Activated T-cell treated with anti-CD3 and anti-CD28 coated beads, Interleukin-2, amount 50 U/mL, for 4 hours (primary cell): ENCODE results near the gene BTD. TPM values are rescaled to one million over a fixed set of nuclear protein-coding genes. Genes with fewer than 3 reads are reported as not detected.
"Not testable (repeated sequence)": the region's sequence is repeated elsewhere in the genome, so short reads cannot be mapped to it uniquely, and the experiment has no call there.

Source experiments
- ATAC-seq, 2 donors: fragments of 200-7000 bp; cut with Tn5 transposase; one replicate each; pipeline ENCODE4 v1.10.0; 2021
- DNase-seq: peaks from one replicate; pipeline ENCODE4 v3.0.0-alpha.2; 2020
- H3K27me3 Mint-ChIP-seq: one replicate; pipeline ENCODE4 v1.8.0; 2021; ENCODE audit warnings: low read depth, mixed read lengths
- H3K36me3 Mint-ChIP-seq: one replicate; pipeline ENCODE4 v1.8.0; 2022; ENCODE audit warnings: mixed read lengths; ENCODE audit not compliant: insufficient read depth
- H3K4me1 Mint-ChIP-seq: one replicate; pipeline ENCODE4 v1.8.0; 2021; ENCODE audit warnings: low read depth, mixed read lengths
- H3K4me3 Mint-ChIP-seq: one replicate; pipeline ENCODE4 v1.8.0; 2021; ENCODE audit warnings: mild to moderate bottlenecking, moderate library complexity, mixed read lengths
- H3K9me3 Mint-ChIP-seq: one replicate; pipeline ENCODE4 v1.8.0; 2021; ENCODE audit warnings: mixed read lengths
- total RNA-seq, 3 donors: library from RNA; stranded (reverse); gene quantifications; one replicate each; pipeline ENCODE4 v1.2.1, GENCODE V29; 2021

BTD gene
- total RNA-seq, 3 donors from 2014 or later, result 3.0 to 3.3 (median 3.0) TPM

DNA sequence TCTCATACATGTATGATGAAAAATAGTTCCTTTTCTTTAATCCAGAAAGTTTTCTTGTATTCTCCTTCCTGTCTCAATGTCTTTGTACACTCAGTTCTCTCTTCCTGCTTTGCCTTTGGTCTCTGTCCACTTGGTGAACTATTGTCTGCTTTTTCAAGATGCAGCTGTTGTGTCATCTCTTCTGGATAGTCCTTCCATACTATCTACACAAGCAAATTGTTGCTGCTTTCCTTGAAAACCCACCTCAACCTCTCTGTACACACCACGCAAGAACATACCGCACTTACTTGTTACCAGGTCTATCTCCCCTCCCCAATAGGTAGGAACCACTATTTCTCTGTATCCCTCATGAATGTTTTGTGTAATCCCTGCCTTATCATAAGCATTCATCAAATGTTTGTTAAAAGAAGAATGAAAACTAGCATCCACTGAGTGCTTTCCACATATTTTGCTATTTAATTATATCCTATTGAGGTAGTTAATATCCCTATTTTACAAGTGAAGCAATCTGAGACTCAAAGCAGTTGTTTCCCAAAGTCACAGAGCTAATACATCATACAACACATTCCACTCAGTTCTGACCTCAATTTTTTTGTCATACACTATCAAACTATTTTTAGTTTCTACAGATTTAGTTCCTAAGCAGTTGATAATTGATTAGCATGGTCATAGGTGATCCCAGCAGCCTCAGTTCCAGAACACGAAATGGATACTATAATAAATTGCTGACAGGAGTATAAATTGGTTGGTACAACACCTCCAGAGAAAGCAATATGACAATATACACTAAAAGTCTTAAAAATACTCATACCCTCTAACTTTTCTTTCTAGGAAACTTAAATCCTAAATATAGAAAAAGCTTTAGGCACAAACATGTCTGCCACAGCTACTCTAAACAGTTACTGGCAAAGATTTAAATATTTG is 19.8 kb upstream of the BTD start:
- ATAC-seq, result no peak
- Mint-ChIP-seq H3K4me3 (no peak overlapping the region), H3K36me3 (peaks cover 40% of the 10 kb centered on the region), H3K27me3 (no peaks in the 10 kb centered on the region), H3K4me1 (no peaks in the 10 kb centered on the region), H3K9me3 (no peaks in the 10 kb centered on the region)
- DNase-seq, result no peak

DNA sequence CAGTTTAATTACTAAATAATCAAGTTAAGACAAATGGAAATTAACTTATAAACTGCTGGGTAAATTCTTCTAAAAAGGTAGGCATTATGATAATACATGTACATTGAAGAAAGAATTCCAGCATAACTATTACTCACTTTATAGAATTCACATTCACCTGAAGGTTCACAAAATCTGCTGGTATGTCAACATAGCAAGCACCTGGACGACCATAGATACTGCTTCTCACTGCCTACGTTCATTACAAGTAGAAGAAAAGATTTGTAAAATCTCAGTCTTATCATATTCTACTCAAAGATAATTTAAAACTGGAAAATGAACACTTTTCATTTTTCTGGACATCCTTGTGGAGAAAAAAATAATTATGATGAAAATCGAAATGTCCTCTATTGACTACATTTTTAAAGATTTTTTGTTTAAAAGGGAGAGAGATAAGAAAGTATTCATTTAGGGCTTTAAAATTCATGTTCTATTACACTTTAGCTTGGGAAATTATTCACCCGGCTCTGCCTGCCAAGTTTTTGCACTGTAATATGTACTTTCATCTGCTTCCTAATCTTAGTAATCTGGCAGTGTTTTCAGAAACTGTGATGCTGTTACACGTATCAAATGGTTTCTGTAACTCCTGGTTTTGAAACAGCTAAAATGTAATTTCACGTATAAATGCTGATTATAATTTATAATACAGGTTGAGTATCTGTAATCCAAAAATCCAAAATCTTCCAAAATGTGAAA is 16.3 kb upstream of the BTD start:
- Mint-ChIP-seq H3K4me3 (no peak overlapping the region), H3K36me3 (peaks cover 38% of the 10 kb centered on the region), H3K4me1 (no peaks in the 10 kb centered on the region), H3K27me3 (no peaks in the 10 kb centered on the region), H3K9me3 (no peaks in the 10 kb centered on the region)
- ATAC-seq, result no peak
- DNase-seq, result no peak

DNA sequence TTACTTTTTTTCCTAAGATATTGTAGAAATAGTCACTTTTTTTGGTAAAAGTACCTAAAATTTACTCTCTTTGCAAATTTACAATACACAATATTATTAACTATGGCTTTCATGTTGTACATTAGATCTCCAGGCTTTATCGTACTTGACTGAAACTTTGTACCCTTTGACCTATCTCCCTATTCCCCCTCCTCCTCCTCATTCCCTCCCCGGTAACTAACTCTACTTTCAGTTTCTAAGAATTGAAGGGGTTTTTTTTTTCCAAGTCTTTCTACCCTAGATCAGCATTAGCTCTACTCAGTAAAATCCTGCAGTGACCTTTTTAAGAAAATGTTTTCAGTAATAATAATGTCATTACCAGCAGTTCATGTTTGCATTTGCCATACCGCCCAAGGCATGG is 10.3 kb upstream of the BTD start:
- Mint-ChIP-seq H3K36me3 (peaks cover 14% of the 10 kb centered on the region), H3K27me3 (no peaks in the 10 kb centered on the region), H3K4me1 (peaks cover 3% of the 10 kb centered on the region), H3K4me3 (no peak overlapping the region), H3K9me3 (no peaks in the 10 kb centered on the region)
- DNase-seq, result no peak
- ATAC-seq, result no peak

DNA sequence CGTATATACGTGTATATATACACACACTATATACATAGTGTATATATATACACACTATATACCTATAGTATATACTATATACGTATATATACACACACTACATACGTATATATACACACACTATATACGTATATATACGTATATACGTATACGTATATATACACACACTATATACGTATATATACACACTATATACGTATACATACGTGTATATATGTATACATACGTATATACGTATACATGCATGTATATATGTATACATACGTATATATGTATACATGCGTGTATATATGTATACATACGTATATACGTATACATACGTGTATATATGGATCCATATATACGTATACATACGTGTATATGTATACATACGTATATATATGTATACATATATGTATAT is 9.6 kb upstream of the BTD start:
- no peaks in the 10 kb centered on the region for H3K9me3 Mint-ChIP-seq
- H3K4me1 Mint-ChIP-seq, result peaks cover 3% of the 10 kb centered on the region
- H3K27me3 Mint-ChIP-seq, result no peaks in the 10 kb centered on the region
- ATAC-seq (no peak), DNase-seq (no peak)
- peaks cover 10% of the 10 kb centered on the region for H3K36me3 Mint-ChIP-seq
- H3K4me3 Mint-ChIP-seq, result no peak overlapping the region

DNA sequence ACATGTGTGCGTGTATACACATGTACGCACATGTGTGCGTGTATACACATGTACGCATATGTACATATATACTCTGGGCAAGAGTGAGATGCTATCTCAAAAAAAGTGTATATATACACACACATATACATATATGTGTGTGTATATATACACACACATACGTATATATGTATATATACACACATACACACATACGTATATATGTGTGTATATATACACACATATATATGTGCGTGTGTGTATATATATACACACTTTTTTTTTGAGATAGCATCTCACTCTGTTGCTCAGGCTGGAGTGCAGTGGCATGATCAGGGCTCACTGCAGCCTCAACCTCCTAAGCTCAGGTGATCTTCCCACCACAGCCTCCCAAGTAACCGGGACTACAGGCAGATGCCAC is 8.6 kb upstream of the BTD start:
- H3K36me3 Mint-ChIP-seq, result peaks cover 17% of the 10 kb centered on the region
- ATAC-seq, result no peak
- H3K27me3 Mint-ChIP-seq, result no peaks in the 10 kb centered on the region
- peaks cover 4% of the 10 kb centered on the region for H3K4me1 Mint-ChIP-seq
- no peak for DNase-seq
- no peak overlapping the region for H3K4me3 Mint-ChIP-seq
- no peaks in the 10 kb centered on the region for H3K9me3 Mint-ChIP-seq

DNA sequence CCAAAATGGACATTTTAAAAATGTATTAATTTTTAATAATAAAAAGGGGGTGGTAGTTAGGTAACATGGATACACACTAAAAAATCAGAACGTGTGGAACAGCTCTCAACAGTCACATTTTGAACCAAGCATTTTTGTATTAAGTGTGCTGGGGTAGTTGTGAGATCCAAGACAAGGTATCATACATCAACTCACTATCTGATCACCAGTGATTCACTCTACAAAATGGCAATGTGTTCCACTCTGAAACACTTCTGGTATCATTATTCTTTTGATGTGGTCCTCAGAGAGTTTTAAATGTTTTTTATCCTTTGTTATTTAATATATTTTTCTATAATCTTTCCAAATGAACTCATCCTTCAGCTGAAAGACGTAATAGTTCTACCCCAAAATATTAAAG is 5.6 kb upstream of the BTD start:
- H3K9me3 Mint-ChIP-seq, result no peaks in the 10 kb centered on the region
- DNase-seq, result no peak
- H3K36me3 Mint-ChIP-seq, result peaks cover 31% of the 10 kb centered on the region
- H3K4me3 Mint-ChIP-seq, result no peak overlapping the region
- H3K27me3 Mint-ChIP-seq, result no peaks in the 10 kb centered on the region
- ATAC-seq, result no peak
- H3K4me1 Mint-ChIP-seq, result peaks cover 29% of the 10 kb centered on the region

DNA sequence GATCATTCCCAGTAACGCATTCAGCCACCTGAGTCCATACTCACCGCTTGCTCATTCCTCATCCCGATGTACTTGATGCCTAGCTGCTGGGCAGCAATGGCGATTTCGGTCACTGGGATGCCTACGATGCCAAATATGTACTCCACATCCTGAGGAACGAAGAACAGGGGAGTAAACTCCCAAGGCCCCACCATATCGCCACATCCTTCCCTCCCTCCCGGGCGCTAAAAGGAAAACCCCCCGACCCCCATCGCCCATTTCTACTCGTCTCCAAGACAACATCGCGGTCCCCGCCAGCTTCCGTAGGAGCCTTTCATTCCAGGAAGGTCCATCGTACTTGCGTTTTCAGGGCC is 523 bp upstream of the BTD start:
- H3K4me1 Mint-ChIP-seq, result peaks cover 47% of the 10 kb centered on the region
- no peaks in the 10 kb centered on the region for H3K27me3 Mint-ChIP-seq
- DNase-seq, result no peak
- peak; percentile 1 to 2 for ATAC-seq
- no peaks in the 10 kb centered on the region for H3K9me3 Mint-ChIP-seq
- peaks cover 36% of the 10 kb centered on the region for H3K36me3 Mint-ChIP-seq
- H3K4me3 Mint-ChIP-seq, result peak overlapping the region; percentile 99

DNA sequence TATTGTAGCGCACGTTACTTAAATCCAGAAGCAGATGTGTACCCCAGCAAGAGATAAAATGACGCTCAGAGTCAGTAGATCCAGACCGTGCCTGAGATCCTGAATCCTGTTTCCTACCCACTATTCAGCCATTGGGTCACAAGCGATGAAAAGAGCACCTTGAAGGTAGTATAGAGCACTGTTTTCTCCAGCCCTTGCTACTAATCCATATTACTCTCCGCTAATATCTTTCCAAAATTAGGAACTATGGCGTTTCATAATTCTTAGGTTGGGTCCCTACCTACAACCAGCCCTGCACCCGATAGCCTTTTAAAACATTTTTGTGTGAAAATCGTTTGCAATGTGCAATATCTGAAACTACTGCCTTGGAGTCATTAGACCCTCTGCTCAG is 596 bp downstream of the BTD start:
- DNase-seq (no peak), ATAC-seq (no peak)
- no peaks in the 10 kb centered on the region for H3K9me3 Mint-ChIP-seq
- H3K36me3 Mint-ChIP-seq, result peaks cover 41% of the 10 kb centered on the region
- peak overlapping the region; percentile 99 for H3K4me3 Mint-ChIP-seq
- H3K27me3 Mint-ChIP-seq, result no peaks in the 10 kb centered on the region
- peaks cover 47% of the 10 kb centered on the region for H3K4me1 Mint-ChIP-seq

DNA sequence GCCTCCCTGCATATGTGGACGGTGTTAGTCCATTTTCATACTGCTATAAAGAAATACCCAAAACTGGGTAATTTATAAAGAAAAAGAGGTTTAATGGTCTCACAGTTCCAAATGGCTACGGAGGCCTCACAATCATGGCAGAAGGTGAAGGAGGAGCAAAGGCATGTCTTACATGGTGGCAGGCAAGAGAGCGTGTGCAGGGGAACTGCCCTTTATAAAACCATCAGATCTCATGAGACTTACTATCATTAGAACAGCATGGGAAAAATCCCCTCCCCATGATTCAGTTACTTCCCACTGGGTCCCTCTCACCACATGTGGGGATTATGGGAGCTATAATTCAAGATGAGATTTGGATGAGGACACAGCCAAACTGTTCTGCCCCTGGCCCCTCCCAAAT is 1.3 kb downstream of the BTD start:
- Mint-ChIP-seq H3K36me3 (peaks cover 37% of the 10 kb centered on the region), H3K4me3 (peak overlapping the region; percentile 99), H3K4me1 (peaks cover 46% of the 10 kb centered on the region)
- not testable (repeated sequence) for DNase-seq, ATAC-seq, H3K9me3 Mint-ChIP-seq, H3K27me3 Mint-ChIP-seq

DNA sequence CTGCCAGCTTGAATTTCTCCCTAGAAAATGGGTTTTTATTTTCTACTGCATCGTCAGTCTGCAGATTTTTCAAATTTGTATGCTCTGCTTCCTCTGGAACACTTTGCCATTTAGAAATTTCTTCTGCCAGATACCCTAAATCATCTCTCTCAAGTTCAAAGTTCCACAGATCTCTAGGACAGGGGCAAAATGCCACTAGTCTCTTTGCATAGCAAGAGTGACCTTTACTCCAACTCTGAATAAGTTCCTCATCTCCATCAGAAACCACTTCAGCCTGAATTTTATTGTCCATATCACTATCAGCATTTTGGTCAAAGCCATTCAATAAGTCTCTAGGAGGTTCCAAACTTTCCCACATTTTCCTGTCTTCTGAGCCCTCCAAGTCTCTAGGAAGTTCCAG is 3.0 kb downstream of the BTD start:
- peaks cover 34% of the 10 kb centered on the region for H3K4me1 Mint-ChIP-seq
- DNase-seq, ATAC-seq, H3K9me3 Mint-ChIP-seq, H3K27me3 Mint-ChIP-seq: not testable (repeated sequence)
- H3K4me3 Mint-ChIP-seq, result peak overlapping the region; percentile 33
- H3K36me3 Mint-ChIP-seq, result peaks cover 25% of the 10 kb centered on the region

DNA sequence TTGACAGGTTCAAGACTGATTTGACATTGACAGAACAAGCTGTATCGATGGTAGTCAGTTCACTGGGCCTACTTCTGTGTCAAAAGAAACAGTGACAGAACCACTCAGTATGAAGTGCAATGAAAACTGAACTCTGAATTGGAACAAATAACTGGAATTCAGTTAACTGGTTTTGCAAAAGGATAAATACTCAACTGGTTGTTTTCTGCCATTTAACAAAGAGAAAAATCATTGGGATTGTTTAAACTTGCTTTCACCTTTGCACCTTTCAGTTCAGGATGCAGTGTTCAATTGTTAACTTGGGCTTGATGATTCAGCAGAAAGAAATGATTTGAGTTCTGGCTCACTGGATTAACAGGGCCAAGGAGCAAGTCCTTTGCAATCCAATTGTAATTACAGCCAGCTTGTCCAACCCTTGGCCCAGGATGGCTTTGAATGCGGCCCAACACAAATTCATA is 4.9 kb downstream of the BTD start:
- Mint-ChIP-seq H3K9me3 (no peaks in the 10 kb centered on the region), H3K4me3 (no peak overlapping the region), H3K27me3 (no peaks in the 10 kb centered on the region), H3K4me1 (peaks cover 21% of the 10 kb centered on the region), H3K36me3 (peaks cover 21% of the 10 kb centered on the region)
- DNase-seq (no peak), ATAC-seq (no peak)

DNA sequence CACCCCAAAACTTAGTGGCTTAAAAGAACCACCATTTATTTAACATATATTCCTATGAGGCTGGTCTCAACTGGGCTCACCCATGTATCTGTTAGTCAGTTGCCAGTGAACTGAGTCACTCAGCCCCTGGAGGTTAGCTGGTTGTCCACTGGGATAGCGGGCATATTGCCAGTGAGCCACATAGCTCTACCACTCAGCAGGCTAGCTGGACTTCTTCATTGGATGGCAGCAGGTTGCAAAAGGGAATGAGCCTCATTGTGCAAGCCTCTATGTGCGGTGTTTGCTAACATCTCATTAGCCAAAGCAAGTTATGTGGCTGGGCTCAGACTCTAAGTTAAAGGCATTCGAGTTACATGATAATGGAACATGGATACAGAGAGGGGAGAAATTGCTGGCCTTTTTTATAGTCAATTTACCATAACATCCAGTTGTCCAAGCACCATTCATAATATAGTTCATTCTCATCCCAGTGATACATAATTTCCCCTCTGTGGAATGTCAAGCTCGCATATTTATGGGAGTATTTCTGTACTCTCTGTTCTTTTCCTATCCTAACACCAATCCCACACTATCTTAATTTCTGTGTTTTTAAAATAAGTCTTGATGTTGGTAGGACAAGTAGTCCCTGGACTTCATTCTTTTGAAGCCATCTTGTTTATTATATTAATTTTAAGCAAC is 8.7 kb downstream of the BTD start:
- Mint-ChIP-seq H3K27me3 (no peaks in the 10 kb centered on the region), H3K36me3 (peaks cover 17% of the 10 kb centered on the region), H3K4me3 (no peak overlapping the region), H3K9me3 (no peaks in the 10 kb centered on the region), H3K4me1 (peaks cover 3% of the 10 kb centered on the region)
- ATAC-seq, result no peak
- DNase-seq, result no peak

DNA sequence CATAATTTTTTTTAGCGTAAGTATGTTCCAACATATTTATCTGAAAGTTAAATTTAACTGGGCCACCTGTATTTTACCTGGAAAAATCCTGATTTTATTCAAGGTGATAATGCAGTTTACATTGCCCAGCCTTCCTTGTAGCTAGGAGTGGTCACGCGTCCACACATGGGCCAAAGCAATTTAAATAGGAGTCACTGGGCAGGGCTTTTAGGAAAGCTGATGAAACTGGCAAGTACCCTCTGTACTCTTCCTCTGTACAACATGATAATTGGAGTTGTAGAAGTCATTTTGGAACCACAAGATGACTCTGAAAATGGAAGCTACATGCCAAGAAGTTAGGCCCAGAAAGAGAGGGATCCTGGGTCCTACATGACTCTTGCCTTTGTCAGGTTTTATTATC is 9.5 kb downstream of the BTD start:
- DNase-seq (no peak), ATAC-seq (no peak)
- Mint-ChIP-seq H3K27me3 (no peaks in the 10 kb centered on the region), H3K36me3 (peaks cover 20% of the 10 kb centered on the region), H3K9me3 (no peaks in the 10 kb centered on the region), H3K4me3 (no peak overlapping the region), H3K4me1 (peaks cover 3% of the 10 kb centered on the region)

DNA sequence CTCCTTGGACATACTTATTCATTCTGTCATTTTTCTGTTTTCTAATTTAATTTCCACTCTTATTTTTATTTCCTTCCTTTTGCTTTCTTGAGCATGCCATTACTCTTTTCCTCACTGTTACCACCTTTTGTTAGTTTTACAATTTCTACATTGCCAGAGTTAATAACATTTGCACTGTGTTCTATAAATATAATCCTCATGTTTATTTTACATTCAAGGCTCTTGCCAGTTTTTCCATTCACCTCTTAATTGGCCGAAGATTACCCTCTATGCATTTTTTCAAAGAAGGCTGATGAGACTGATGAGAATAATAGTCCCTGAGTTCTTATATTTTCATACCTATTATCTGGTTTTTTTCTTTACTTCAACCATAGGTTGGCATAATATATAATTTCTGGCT is 10.5 kb downstream of the BTD start:
- Mint-ChIP-seq H3K36me3 (peaks cover 14% of the 10 kb centered on the region), H3K27me3 (no peaks in the 10 kb centered on the region), H3K4me3 (no peak overlapping the region), H3K9me3 (no peaks in the 10 kb centered on the region), H3K4me1 (peaks cover 3% of the 10 kb centered on the region)
- DNase-seq, result no peak
- ATAC-seq, result no peak
